Trophoblast cell (in vitro differentiated cells and primary cell): ENCODE measurements around the gene SPAG6.

Source experiments
- DNase-seq, 2 donors: peaks; one replicate each; pipeline ENCODE4 v3.0.0-alpha.2; 2016
- H2AFZ ChIP-seq: 2 replicates; pipeline ENCODE4 v1.6.1; 2013; ENCODE audit warnings: low read length, moderate library complexity, mild to moderate bottlenecking; ENCODE audit not compliant: insufficient read depth, poor library complexity
- H2AK5ac ChIP-seq: 2 replicates; pipeline ENCODE4 v1.6.1; 2013; ENCODE audit warnings: mild to moderate bottlenecking, low read length
- H2BK120ac ChIP-seq: 2 replicates; pipeline ENCODE4 v1.6.1; 2013; ENCODE audit warnings: low read length, mild to moderate bottlenecking, moderate library complexity; ENCODE audit not compliant: insufficient read depth, poor library complexity
- H2BK12ac ChIP-seq: 2 replicates; pipeline ENCODE4 v1.6.1; 2013; ENCODE audit warnings: mild to moderate bottlenecking, low read length, moderate library complexity
- H2BK5ac ChIP-seq: 2 replicates; pipeline ENCODE4 v1.6.1; 2013; ENCODE audit warnings: low read length, low read depth, moderate library complexity, mild to moderate bottlenecking; ENCODE audit not compliant: poor library complexity
- H3K14ac ChIP-seq: 2 replicates; pipeline ENCODE4 v1.6.1; 2013; ENCODE audit warnings: mild to moderate bottlenecking, low read length
- H3K18ac ChIP-seq: 2 replicates; pipeline ENCODE4 v1.6.1; 2013; ENCODE audit warnings: mild to moderate bottlenecking, low read length
- H3K23ac ChIP-seq: 2 replicates; pipeline ENCODE4 v1.6.1; 2013; ENCODE audit warnings: low read length
- H3K27ac ChIP-seq: 2 replicates; pipeline ENCODE4 v1.5.1; 2013; ENCODE audit warnings: low read depth, mild to moderate bottlenecking, inconsistent platforms, low read length, moderate library complexity
- H3K27me3 ChIP-seq: 2 replicates; pipeline ENCODE4 v1.6.1; 2013; ENCODE audit warnings: inconsistent platforms, mild to moderate bottlenecking, low read length, moderate library complexity; ENCODE audit not compliant: insufficient read depth
- H3K36me3 ChIP-seq, 2 experiments: 1 replicate in 1 of 2; 2 replicates in 1 of 2; pipeline ENCODE4 v1.6.1; 2013; ENCODE audit warnings: low read length in 2 of 2, mild to moderate bottlenecking in 2 of 2, moderate library complexity in 1 of 2; ENCODE audit not compliant: insufficient read depth in 2 of 2, control insufficient read depth in 1 of 2
- H3K4ac ChIP-seq: 2 replicates; pipeline ENCODE4 v1.6.1; 2013; ENCODE audit warnings: low read depth, mild to moderate bottlenecking, low read length, moderate library complexity
- H3K4me1 ChIP-seq, 2 experiments: 1 replicate in 1 of 2; 2 replicates in 1 of 2; pipeline ENCODE4 v1.6.1; 2013; ENCODE audit warnings: low read length in 2 of 2, mild to moderate bottlenecking in 2 of 2, moderate library complexity in 1 of 2; ENCODE audit not compliant: insufficient read depth in 2 of 2, control insufficient read depth in 1 of 2
- H3K4me2 ChIP-seq: 2 replicates; pipeline ENCODE4 v1.6.1; 2013; ENCODE audit warnings: inconsistent platforms, mild to moderate bottlenecking, low read length, moderate library complexity
- H3K4me3 ChIP-seq: 2 replicates; pipeline ENCODE4 v1.5.1; 2013; ENCODE audit warnings: mild to moderate bottlenecking, low read depth, low read length, inconsistent platforms
- H3K79me1 ChIP-seq: one replicate; pipeline ENCODE4 v1.6.1; 2013; ENCODE audit warnings: low read length
- H3K79me2 ChIP-seq: 2 replicates; pipeline ENCODE4 v1.6.1; 2013; ENCODE audit warnings: low read length, mild to moderate bottlenecking; ENCODE audit not compliant: control insufficient read depth, insufficient read depth, poor library complexity
- H3K9ac ChIP-seq: 2 replicates; pipeline ENCODE4 v1.6.1; 2013; ENCODE audit warnings: mild to moderate bottlenecking, low read length
- H3K9me3 ChIP-seq: 2 replicates; pipeline ENCODE4 v1.6.1; 2013; ENCODE audit warnings: low read depth, mild to moderate bottlenecking, control low read depth, inconsistent platforms, low read length; ENCODE audit not compliant: insufficient read depth
- H4K12ac ChIP-seq: 2 replicates; pipeline ENCODE4 v1.6.1; 2013; ENCODE audit warnings: low read depth, mild to moderate bottlenecking, low read length, moderate library complexity
- H4K8ac ChIP-seq: 2 replicates; pipeline ENCODE4 v1.6.1; 2013; ENCODE audit warnings: low read depth, mild to moderate bottlenecking, low read length, moderate library complexity
- H4K91ac ChIP-seq: one replicate; pipeline ENCODE4 v1.6.1; 2013; ENCODE audit warnings: low read depth, mild to moderate bottlenecking, low read length, moderate library complexity
- WGBS: extraction: QIAGEN DNeasy Blood & Tissue Kit; methylation state at CpG from one replicate; pipeline ENCODE4 v1.1.7; 2013; ENCODE audit warnings: missing lambda C conversion rate; ENCODE audit not compliant: insufficient read length, insufficient coverage; ENCODE audit errors: extremely low coverage; 5-methylcytosine and 5-hydroxymethylcytosine counted together

SPAG6 gene

DNA sequence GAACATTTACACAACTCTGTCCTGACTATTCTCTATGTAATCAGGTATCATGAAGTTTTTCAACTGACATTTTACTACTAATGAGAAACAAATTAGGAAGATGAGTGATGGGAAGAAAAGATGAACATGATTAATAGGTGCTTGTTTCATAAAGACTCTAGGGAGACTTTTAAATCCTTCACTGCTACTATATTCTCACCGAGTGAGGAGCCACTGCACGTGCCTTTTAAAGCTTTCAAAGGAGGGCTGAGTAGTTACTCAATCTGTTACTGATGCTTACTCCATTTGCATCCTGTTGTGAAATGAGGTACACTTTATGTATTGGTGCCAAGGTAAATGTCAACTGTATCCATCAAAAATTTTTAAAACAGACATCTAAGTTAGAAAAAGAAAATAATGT lies 30.4 kb upstream of the SPAG6 start:
- no peak overlapping the region for H3K14ac ChIP-seq
- no peak overlapping the region for H4K91ac ChIP-seq
- peaks cover 0 to 2% of the 10 kb centered on the region in 2 experiments for H3K4me1 ChIP-seq
- peaks cover 5% of the 10 kb centered on the region for H3K79me1 ChIP-seq
- no peak overlapping the region for H2AK5ac ChIP-seq
- H3K4me3 ChIP-seq = no peak overlapping the region
- H3K27ac ChIP-seq = no peak overlapping the region
- no peaks in the 10 kb centered on the region for H3K36me3 ChIP-seq
- H3K23ac ChIP-seq = no peak overlapping the region
- peaks cover 5% of the 10 kb centered on the region for H3K79me2 ChIP-seq
- H2BK5ac ChIP-seq = no peak overlapping the region
- H3K4me2 ChIP-seq = no peak overlapping the region
- no peak overlapping the region for H3K4ac ChIP-seq
- DNase-seq = no peak
- no peak overlapping the region for H2AFZ ChIP-seq
- WGBS = no CpG with 5 or more reads among the region's 2 CpGs
- no peak overlapping the region for H2BK12ac ChIP-seq
- H2BK120ac ChIP-seq = no peak overlapping the region
- H3K27me3 ChIP-seq = no peaks in the 10 kb centered on the region
- no peak overlapping the region for H3K18ac ChIP-seq
- H4K8ac ChIP-seq = no peak overlapping the region
- H4K12ac ChIP-seq = no peak overlapping the region
- no peak overlapping the region for H3K9ac ChIP-seq
- H3K9me3 ChIP-seq = no peaks in the 10 kb centered on the region

DNA sequence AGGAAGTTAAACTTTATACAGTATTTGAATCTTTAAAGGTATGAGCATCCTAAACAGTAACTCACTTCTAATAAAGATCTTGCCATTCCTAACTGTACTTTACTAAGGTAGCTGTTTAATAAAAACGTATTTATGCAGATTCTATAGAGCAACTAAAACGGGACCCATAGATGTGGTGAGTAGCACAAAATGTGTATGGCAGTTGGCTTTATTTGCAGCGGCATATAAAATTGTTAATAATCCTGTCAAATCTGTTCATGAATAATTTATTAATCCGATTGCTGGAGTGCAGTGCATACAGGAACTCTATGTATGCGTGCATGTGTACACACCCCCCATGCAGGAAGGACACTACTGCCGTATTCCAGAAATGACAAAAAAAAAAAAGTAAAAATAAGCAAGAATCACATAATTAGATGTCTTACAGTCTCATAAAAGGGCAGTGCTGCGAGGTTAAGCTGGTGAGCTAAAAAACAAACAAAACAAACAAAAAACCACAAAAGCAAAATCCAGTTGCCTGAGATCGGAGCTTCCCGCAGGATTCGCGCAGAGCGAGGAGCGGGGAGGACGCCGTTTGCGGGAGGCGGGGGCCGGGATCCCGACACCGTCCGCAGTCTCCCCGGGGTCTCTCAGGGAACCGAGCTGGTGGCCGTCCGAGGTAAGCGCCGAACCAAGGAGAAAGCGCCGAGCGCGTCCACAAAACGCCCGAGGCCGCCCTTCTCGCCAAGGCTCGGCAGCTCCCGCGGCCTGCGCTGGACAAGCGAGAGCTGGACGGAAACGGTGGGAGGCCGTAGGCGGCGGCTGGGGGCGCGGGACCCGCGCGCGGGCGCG lies 29.6 kb upstream of the SPAG6 start:
- Histone ChIP-seq H3K18ac (peak overlapping the region; percentile 82), H3K27ac (peak overlapping the region; percentile 49), H3K27me3 (no peaks in the 10 kb centered on the region), H3K9ac (peak overlapping the region; percentile 51), H4K91ac (peak overlapping the region; percentile 90), H3K4ac (peak overlapping the region; percentile 56), H3K9me3 (no peaks in the 10 kb centered on the region), H3K14ac (peak overlapping the region; percentile 95), H2BK5ac (peak overlapping the region; percentile 68), H2BK12ac (peak overlapping the region; percentile 52), H2AFZ (peak overlapping the region; percentile 87), H3K23ac (no peak overlapping the region), H3K4me1 (peaks cover 0 to 2% of the 10 kb centered on the region in 2 experiments), H4K12ac (peak overlapping the region; percentile 96), H4K8ac (peak overlapping the region; percentile 94), H2BK120ac (peak overlapping the region; percentile 85), H2AK5ac (no peak overlapping the region), H3K79me2 (peaks cover 5% of the 10 kb centered on the region), H3K4me3 (peak overlapping the region; percentile 86), H3K36me3 (no peaks in the 10 kb centered on the region), H3K79me1 (peaks cover 5% of the 10 kb centered on the region), H3K4me2 (peak overlapping the region; percentile 77)
- peak in 1 of 2 donors; percentile 36 for DNase-seq
- WGBS = no CpG with 5 or more reads among the region's 53 CpGs

DNA sequence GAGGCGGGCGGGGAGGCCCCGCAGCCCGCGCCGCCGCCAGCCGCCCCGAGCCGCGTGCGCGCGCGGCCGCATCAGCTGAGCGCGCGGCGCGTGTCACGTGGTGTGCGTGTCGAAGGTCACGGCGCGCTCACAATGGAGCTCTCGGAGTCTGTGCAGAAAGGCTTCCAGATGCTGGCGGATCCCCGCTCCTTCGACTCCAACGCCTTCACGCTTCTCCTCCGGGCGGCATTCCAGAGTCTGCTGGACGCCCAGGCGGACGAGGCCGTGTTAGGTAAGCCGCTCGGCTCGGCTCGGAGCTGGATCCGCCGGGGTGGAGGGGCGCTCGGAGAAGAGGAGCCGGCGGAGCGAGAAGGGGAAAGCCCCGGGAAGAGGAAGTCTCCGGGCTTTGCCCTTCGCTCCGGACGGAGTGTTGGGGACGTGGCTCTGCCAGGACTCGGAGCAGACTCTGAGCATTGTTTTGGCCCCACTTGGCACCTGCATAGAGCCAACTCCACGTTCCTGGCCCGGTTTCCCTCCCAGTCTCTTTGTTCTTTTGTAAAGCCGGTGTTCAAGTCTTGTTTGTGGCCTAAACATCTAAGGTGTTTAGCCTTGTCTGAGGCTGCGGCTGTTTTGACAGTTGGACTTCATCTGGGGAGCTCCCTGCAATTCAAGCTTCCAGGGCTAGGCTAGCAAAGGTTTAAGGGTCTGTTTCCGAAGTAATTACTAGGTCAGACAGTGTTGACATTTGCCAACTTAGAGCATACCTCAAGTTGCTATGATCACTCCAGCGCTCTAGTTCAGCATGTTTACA lies 28.8 kb upstream of the SPAG6 start, which contains the start of gene COMMD3:
COMMD3 (plus strand) TSS at position 103 of the 790 bp plus-strand sequence; CDS start at position 133, 30 bp downstream.
- H3K23ac ChIP-seq = no peak within 1 kb of the TSS
- peak within 1 kb of the TSS; percentile 70 for H2BK5ac ChIP-seq
- no peak within 1 kb of the TSS for H2AK5ac ChIP-seq
- DNase-seq = peak; percentile 85 to 93
- H2AFZ ChIP-seq = peak within 1 kb of the TSS; percentile 96
- peaks cover 0 to 2% of the 10 kb centered on the region in 2 experiments for H3K4me1 ChIP-seq
- peak within 1 kb of the TSS; percentile 52 for H2BK12ac ChIP-seq
- H2BK120ac ChIP-seq = peak within 1 kb of the TSS; percentile 89
- peak within 1 kb of the TSS; percentile 77 for H3K4me2 ChIP-seq
- peak within 1 kb of the TSS; percentile 96 for H4K12ac ChIP-seq
- peak within 1 kb of the TSS; percentile 77 for H3K27ac ChIP-seq
- peak within 1 kb of the TSS; percentile 95 for H4K8ac ChIP-seq
- H3K79me2 ChIP-seq = peaks cover 9% of the 10 kb centered on the region
- peak within 1 kb of the TSS; percentile 61 for H3K4ac ChIP-seq
- peak within 1 kb of the TSS; percentile 76 for H3K9ac ChIP-seq
- peaks cover 10% of the 10 kb centered on the region for H3K79me1 ChIP-seq
- H3K18ac ChIP-seq = peak within 1 kb of the TSS; percentile 89
- peak within 1 kb of the TSS; percentile 95 for H3K14ac ChIP-seq
- peaks cover 3% of the 10 kb centered on the region for H3K27me3 ChIP-seq
- no peaks in the 10 kb centered on the region for H3K9me3 ChIP-seq
- peak within 1 kb of the TSS; percentile 90 for H4K91ac ChIP-seq
- no CpG with 5 or more reads among the region's 63 CpGs for WGBS
- H3K36me3 ChIP-seq = no peaks in the 10 kb centered on the region
- peak within 1 kb of the TSS; percentile 86 for H3K4me3 ChIP-seq

DNA sequence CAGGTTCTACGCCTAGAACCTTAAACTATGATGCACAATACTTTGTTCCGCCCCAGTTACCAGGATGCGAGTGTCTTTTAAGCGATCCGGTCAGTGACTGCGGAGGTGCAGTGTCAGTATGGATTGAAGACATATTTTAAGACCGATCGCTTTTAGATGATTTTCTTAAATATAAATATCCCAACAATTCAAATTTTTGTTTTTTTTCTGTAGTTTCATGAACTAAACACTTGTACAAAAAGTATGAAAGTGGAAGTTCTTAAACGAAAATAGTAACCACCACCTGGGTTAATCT lies 28.3 kb upstream of the SPAG6 start:
- Histone ChIP-seq H3K27me3 (peaks cover 6% of the 10 kb centered on the region), H4K91ac (no peak overlapping the region), H2BK5ac (no peak overlapping the region), H2AK5ac (no peak overlapping the region), H3K18ac (no peak overlapping the region), H2BK12ac (no peak overlapping the region), H4K12ac (no peak overlapping the region), H2AFZ (peak overlapping the region; percentile 82), H3K4me3 (no peak overlapping the region), H2BK120ac (no peak overlapping the region), H3K23ac (no peak overlapping the region), H3K27ac (no peak overlapping the region), H3K79me2 (peaks cover 9% of the 10 kb centered on the region), H3K4ac (no peak overlapping the region), H3K14ac (no peak overlapping the region), H3K79me1 (peaks cover 12% of the 10 kb centered on the region), H4K8ac (no peak overlapping the region), H3K9me3 (no peaks in the 10 kb centered on the region), H3K4me2 (peak overlapping the region; percentile 77), H3K9ac (no peak overlapping the region), H3K4me1 (peaks cover 0 to 2% of the 10 kb centered on the region in 2 experiments), H3K36me3 (no peaks in the 10 kb centered on the region)
- DNase-seq = peak in 1 of 2 donors; percentile 35
- WGBS = no CpG with 5 or more reads among the region's 9 CpGs
